Liver (tissue), 9 donors: ENCODE measurements around the gene BCAN. TPM values are rescaled to one million over a fixed set of nuclear protein-coding genes. Genes with fewer than 3 reads are reported as not detected.
A peak's percentile ranks its signal among the peaks of the same experiment; 100 is the strongest.

ENCODE experiments used
- DNase-seq: peaks from one replicate; pipeline ENCODE4 v3.0.0-alpha.2; 2017; ENCODE audit warnings: low spot score
- H3K27ac ChIP-seq, 2 donors: one replicate each; pipeline ENCODE4 v1.7.0; 2013; ENCODE audit warnings: inconsistent platforms in 2 of 2, low read length in 2 of 2, control low read depth in 1 of 2, low read depth in 1 of 2, mild to moderate bottlenecking in 1 of 2
- H3K27me3 ChIP-seq, 4 donors: one replicate each; pipeline versions ENCODE4 v1.6.1 to v1.7.0; 2013; ENCODE audit warnings: low read length in 3 of 4, inconsistent platforms in 1 of 4, mild to moderate bottlenecking in 1 of 4, moderate library complexity in 1 of 4; ENCODE audit not compliant: control insufficient read depth in 4 of 4, insufficient read depth in 4 of 4
- H3K36me3 ChIP-seq, 4 donors: one replicate each; pipeline versions ENCODE4 v1.6.1 to v1.7.0; 2013; ENCODE audit warnings: low read length in 3 of 4, mild to moderate bottlenecking in 3 of 4, low read depth in 1 of 4, moderate library complexity in 1 of 4; ENCODE audit not compliant: control insufficient read depth in 4 of 4, insufficient read depth in 3 of 4
- H3K4me1 ChIP-seq, 4 donors: one replicate each; pipeline versions ENCODE4 v1.6.1 to v1.7.0; 2013; ENCODE audit warnings: low read length in 3 of 4, mild to moderate bottlenecking in 3 of 4, moderate library complexity in 1 of 4; ENCODE audit not compliant: control insufficient read depth in 4 of 4, insufficient read depth in 4 of 4
- H3K4me3 ChIP-seq, 3 donors: one replicate each; pipeline versions ENCODE4 v1.6.1 to v1.7.0; 2013; ENCODE audit warnings: low read length in 3 of 3, control low read depth in 1 of 3, low read depth in 1 of 3, mild to moderate bottlenecking in 1 of 3
- H3K9ac ChIP-seq, 2 donors: one replicate each; pipeline ENCODE4 v1.7.0; 2013; ENCODE audit warnings: low read length in 2 of 2, mild to moderate bottlenecking in 2 of 2, moderate library complexity in 2 of 2, control low read depth in 1 of 2, low read depth in 1 of 2
- H3K9me3 ChIP-seq, 4 donors: one replicate each; pipeline versions ENCODE4 v1.6.1 to v1.7.0; 2013; ENCODE audit warnings: low read length in 3 of 4; ENCODE audit not compliant: control insufficient read depth in 4 of 4
- ATF3 ChIP-seq: IDR thresholded peaks from 2 replicates; pipeline ENCODE4 v1.6.1; 2016; ENCODE audit warnings: antibody characterized with exemption
- CTCF ChIP-seq: fragments of 150-350 bp; IDR thresholded peaks from 2 replicates; pipeline ENCODE4 v1.5.1; 2017; ENCODE audit warnings: improper control_type of control experiment, low read depth, low read length; ENCODE audit not compliant: missing input control
- EGR1 ChIP-seq, 2 donors: IDR thresholded peaks; 2 replicates each; pipeline ENCODE4 v1.6.1; 2016 to 2018; ENCODE audit warnings: antibody characterized with exemption in 2 of 2, low read depth in 2 of 2
- FOXA1 ChIP-seq: IDR thresholded peaks from 2 replicates; pipeline ENCODE4 v1.6.1; 2016; ENCODE audit warnings: antibody characterized with exemption
- FOXA2 ChIP-seq: IDR thresholded peaks from 2 replicates; pipeline ENCODE4 v1.6.1; 2016; ENCODE audit warnings: antibody characterized with exemption
- GABPA ChIP-seq, 2 donors: IDR thresholded peaks in 1 of 2; conservative IDR thresholded peaks in 1 of 2; 2 replicates each; pipeline ENCODE4 v1.6.1; 2016; ENCODE audit warnings: antibody characterized with exemption in 2 of 2, mild to moderate bottlenecking in 1 of 2, moderate library complexity in 1 of 2
- HNF4A ChIP-seq, 2 donors: conservative IDR thresholded peaks; 2 replicates each; pipeline ENCODE4 v1.6.1; 2016; ENCODE audit warnings: antibody characterized with exemption in 2 of 2, mild to moderate bottlenecking in 2 of 2
- HNF4G ChIP-seq: IDR thresholded peaks from 2 replicates; pipeline ENCODE4 v1.6.1; 2016; ENCODE audit warnings: antibody characterized with exemption
- JUND ChIP-seq, 2 donors: IDR thresholded peaks; 2 replicates each; pipeline ENCODE4 v1.6.1; 2016; ENCODE audit warnings: antibody characterized with exemption in 2 of 2
- MAX ChIP-seq: IDR thresholded peaks from 2 replicates; pipeline ENCODE4 v1.6.1; 2016; ENCODE audit warnings: antibody characterized with exemption
- NR2F2 ChIP-seq: IDR thresholded peaks from 2 replicates; pipeline ENCODE4 v1.6.1; 2016; ENCODE audit warnings: antibody characterized with exemption
- RAD21 ChIP-seq, 2 donors: IDR thresholded peaks; 2 replicates each; pipeline ENCODE4 v1.6.1; 2016; ENCODE audit warnings: antibody characterized with exemption in 2 of 2, mild to moderate bottlenecking in 2 of 2
- REST ChIP-seq: IDR thresholded peaks from 2 replicates; pipeline ENCODE4 v1.6.1; 2016; ENCODE audit warnings: antibody characterized with exemption, mild to moderate bottlenecking
- RXRA ChIP-seq, 2 donors: IDR thresholded peaks; 2 replicates each; pipeline ENCODE4 v1.6.1; 2017 to 2018; ENCODE audit warnings: antibody characterized with exemption in 2 of 2, mild to moderate bottlenecking in 1 of 2
- SP1 ChIP-seq: IDR thresholded peaks from 2 replicates; pipeline ENCODE4 v1.6.1; 2018; ENCODE audit warnings: antibody characterized with exemption, mild to moderate bottlenecking
- TAF1 ChIP-seq: conservative IDR thresholded peaks from 2 replicates; pipeline ENCODE4 v1.6.1; 2016; ENCODE audit warnings: antibody characterized with exemption, mild to moderate bottlenecking
- YY1 ChIP-seq: IDR thresholded peaks from 2 replicates; pipeline ENCODE4 v1.6.1; 2016; ENCODE audit warnings: antibody characterized with exemption, mild to moderate bottlenecking
- WGBS: extraction: QIAGEN DNeasy Blood & Tissue Kit; methylation state at CpG from one replicate; pipeline ENCODE4 v1.1.7; 2013; 5-methylcytosine and 5-hydroxymethylcytosine counted together
- polyA plus RNA-seq, 2 donors: library from polyadenylated mRNA; stranded (reverse) in 1 of 2; unstranded in 1 of 2; fragments of 200-250 nt in 1 of 2; fragments of >200 nt in 1 of 2; fragmentation: Nextera tagmentation in 1 of 2; extraction: Ambion mirVana in 1 of 2; gene quantifications; one replicate each; pipeline versions ENCODE4 v1.2.1 to v1.2.3, GENCODE V29; 2013 to 2015
- total RNA-seq, 2 donors: library from RNA; depleted of rRNA; stranded (reverse); fragments of >200 nt; gene quantifications; one replicate each; pipeline ENCODE4 v1.2.3, GENCODE V29; 2014
- TF ChIP-seq, protein P1 (sequence below): IDR thresholded peaks from 2 replicates; pipeline ENCODE4 v1.6.1; 2016; ENCODE audit warnings: antibody characterized with exemption
- donor health status: healthy.
- donor health status: healthy.
- donor health status: healthy.
- donor health status: healthy.
- donor health status: healthy.

BCAN gene
- total and polyA plus RNA-seq, 4 donors: 0.02 TPM; not detected in 3

DNA sequence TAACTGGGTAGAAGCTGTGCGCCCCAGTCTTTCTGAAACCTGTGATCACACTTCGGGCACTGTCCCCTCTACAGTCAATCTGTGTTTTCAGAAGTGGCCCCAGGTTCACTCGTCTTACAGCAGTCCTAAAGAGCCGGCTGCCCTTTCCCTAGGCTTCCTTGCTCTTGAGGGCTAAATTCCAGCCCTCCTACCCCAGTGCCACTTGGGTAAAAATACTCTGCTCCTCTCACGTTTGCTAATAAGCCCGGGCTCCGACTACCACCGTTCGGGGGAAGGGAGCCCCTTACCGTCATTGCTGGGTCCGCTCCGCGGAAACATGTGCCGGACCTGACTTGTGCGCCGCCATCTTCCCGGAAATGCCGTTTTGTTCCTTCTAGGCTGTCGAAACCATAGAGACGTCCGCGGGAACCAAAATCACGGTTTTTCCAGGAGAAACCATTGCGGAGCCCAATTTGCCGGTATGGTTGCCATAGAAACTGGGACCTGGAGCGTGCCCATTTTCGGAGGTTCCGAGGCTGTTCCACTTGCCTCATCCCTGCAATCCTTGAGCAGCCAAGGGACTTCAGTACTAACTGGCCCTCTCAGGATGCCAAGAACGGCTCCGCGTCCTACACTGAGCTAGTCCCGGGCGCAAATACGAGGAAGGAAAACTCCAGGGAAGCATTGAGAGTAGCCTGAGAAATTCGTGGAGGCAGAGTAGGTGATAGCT is 40.6 kb upstream of the BCAN start, which contains the start of gene GPATCH4:
Gene GPATCH4, minus strand, starts transcription at position 358 of the 709 bp plus-strand sequence.
- H3K36me3 ChIP-seq: peaks cover 2 to 20% (median 6%) of the 10 kb centered on the region in 4 donors
- TF ChIP-seq GABPA (IDR thresholded peaks at IDR 0.05 in 1 of 2, conservative IDR thresholded peaks at IDR 0.05 in 1 of 2) (peak; percentile 63 to 87), HNF4G (no peak), JUND (IDR thresholded peaks at IDR 0.05) (no peak), RAD21 (IDR thresholded peaks at IDR 0.05) (peak in 1 of 2 donors; percentile 36), REST (peak; percentile 63), FOXA2 (no peak), MAX (peak; percentile 99), RXRA (IDR thresholded peaks at IDR 0.05) (no peak), EGR1 (IDR thresholded peaks at IDR 0.05; ENCODE audit: low read depth in 2 of 2) (no peak), SP1 (no peak), NR2F2 (no peak), FOXA1 (no peak), HNF4A (conservative IDR thresholded peaks at IDR 0.05) (no peak), CTCF (no peak), YY1 (peak; percentile 99), ATF3 (peak; percentile 36), TAF1 (peak; percentile 44)
- TF ChIP-seq, protein P1, sequence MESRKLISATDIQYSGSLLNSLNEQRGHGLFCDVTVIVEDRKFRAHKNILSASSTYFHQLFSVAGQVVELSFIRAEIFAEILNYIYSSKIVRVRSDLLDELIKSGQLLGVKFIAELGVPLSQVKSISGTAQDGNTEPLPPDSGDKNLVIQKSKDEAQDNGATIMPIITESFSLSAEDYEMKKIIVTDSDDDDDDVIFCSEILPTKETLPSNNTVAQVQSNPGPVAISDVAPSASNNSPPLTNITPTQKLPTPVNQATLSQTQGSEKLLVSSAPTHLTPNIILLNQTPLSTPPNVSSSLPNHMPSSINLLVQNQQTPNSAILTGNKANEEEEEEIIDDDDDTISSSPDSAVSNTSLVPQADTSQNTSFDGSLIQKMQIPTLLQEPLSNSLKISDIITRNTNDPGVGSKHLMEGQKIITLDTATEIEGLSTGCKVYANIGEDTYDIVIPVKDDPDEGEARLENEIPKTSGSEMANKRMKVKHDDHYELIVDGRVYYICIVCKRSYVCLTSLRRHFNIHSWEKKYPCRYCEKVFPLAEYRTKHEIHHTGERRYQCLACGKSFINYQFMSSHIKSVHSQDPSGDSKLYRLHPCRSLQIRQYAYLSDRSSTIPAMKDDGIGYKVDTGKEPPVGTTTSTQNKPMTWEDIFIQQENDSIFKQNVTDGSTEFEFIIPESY: peak; percentile 40
- peak within 1 kb of the TSS; percentile 42 to 54 for H3K27ac ChIP-seq
- no peaks in the 10 kb centered on the region for H3K27me3 ChIP-seq
- DNase-seq: peak; percentile 62
- H3K4me3 ChIP-seq: peak within 1 kb of the TSS; percentile 65 to 80 (median 79)
- no peaks in the 10 kb centered on the region for H3K9me3 ChIP-seq
- H3K4me1 ChIP-seq: peaks cover 5 to 16% (median 11%) of the 10 kb centered on the region in 4 donors
- WGBS: under 1% methylated on average over 35 of the region's 35 CpGs
- peak within 1 kb of the TSS; percentile 21 to 77 for H3K9ac ChIP-seq
